AG09319 (cell line): Measurements from ENCODE around the gene HPCAL1.

Experiments used
- DNase-seq: peaks from one replicate; pipeline ENCODE4 v3.0.0-alpha.2; 2010; ENCODE audit warnings: low read depth; ENCODE audit errors: extremely low read depth
- CTCF ChIP-seq: IDR thresholded peaks from 2 replicates; pipeline ENCODE4 v1.5.1; 2011; ENCODE audit warnings: low read depth, mild to moderate bottlenecking, inconsistent platforms, low read length, moderate library complexity

HPCAL1 gene

GRCh38 chr2:10397878-10398277 is 95.2 kb downstream of the HPCAL1 start:
- TF ChIP-seq CTCF, result no peak
- DNase-seq, result no peak

- no peak for TF ChIP-seq CTCF
- no peak for DNase-seq
Measured at GRCh38 chr2:10398496-10398895, 95.8 kb downstream of the HPCAL1 start.

GRCh38 chr2:10399358-10399757 is 96.7 kb downstream of the HPCAL1 start:
- DNase-seq, result no peak
- no peak for TF ChIP-seq CTCF

GRCh38 chr2:10400002-10400401 is 97.3 kb downstream of the HPCAL1 start:
- DNase-seq, result no peak
- TF ChIP-seq CTCF, result no peak

GRCh38 chr2:10400568-10400977 is 97.9 kb downstream of the HPCAL1 start:
- no peak for TF ChIP-seq CTCF
- DNase-seq, result no peak

DNA sequence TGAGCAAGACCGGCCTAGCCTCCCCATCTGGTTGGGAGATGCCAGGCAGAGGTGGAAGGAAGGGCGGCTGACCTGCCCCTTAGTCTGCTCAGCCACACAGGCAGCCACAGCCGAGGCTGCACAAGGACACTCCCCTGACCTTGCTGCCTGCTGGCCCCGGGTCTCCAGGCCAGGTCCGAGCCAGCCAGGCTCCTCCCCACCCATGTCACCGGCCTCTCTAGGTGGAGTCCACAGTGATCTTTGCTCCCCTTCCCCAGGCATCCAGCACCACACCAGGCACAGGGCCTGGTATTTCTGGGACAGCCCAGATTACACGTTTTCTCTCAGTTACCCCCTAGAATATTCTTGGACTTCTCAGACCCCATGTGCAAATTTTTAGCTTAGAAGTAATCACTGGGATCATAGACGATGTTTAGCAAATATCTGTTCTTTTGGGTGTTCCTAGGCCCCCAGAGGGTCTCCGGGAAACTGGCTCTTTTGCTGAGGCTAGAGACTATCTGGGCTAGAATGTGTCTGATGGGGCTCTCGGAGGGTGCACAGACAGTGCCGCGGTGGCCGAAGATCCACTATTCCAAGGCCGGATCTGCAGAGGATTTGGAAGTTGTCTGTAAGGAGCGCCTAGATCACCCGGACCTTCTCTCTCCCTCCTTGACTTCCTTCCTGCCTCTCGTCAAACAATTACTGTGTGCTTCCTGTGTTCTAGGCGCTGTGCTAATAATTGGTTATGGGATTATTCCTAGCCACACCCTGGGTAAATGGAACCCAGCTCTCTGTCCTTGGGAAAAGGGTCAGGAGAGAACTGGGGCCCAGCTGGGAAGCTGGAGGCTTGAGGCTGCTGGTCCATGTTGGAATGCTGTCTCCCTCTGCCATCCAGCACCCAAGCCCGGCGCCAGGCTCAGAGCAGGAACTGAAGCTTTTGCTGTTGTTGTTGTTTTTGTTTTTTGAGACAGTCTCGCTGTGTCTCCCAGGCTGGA is 98.6 kb downstream of the HPCAL1 start:
- no peak for TF ChIP-seq CTCF
- no peak for DNase-seq

GRCh38 chr2:10402062-10402585 is 99.4 kb downstream of the HPCAL1 start:
- TF ChIP-seq CTCF, result no peak
- no peak for DNase-seq
